Measurements from ENCODE around the gene TRIM44. TPM values are rescaled to one million over a fixed set of nuclear protein-coding genes. Genes with fewer than 3 reads are reported as not detected.
"Not testable (repeated sequence)": the region's sequence is repeated elsewhere in the genome, so short reads cannot be mapped to it uniquely, and the experiment has no call there.

The TRIM44 gene
- total RNA-seq, 1 donor from 2014 or later, result 6.1 TPM

- Histone ChIP-seq H3K27ac (no peak overlapping the region), H3K27me3 (no peaks in the 10 kb centered on the region), H3K4me1 (no peaks in the 10 kb centered on the region), H3K4me3 (no peak overlapping the region), H3K9me3 (no peaks in the 10 kb centered on the region), H3K36me3 (no peaks in the 10 kb centered on the region)
- TF ChIP-seq, protein P1, sequence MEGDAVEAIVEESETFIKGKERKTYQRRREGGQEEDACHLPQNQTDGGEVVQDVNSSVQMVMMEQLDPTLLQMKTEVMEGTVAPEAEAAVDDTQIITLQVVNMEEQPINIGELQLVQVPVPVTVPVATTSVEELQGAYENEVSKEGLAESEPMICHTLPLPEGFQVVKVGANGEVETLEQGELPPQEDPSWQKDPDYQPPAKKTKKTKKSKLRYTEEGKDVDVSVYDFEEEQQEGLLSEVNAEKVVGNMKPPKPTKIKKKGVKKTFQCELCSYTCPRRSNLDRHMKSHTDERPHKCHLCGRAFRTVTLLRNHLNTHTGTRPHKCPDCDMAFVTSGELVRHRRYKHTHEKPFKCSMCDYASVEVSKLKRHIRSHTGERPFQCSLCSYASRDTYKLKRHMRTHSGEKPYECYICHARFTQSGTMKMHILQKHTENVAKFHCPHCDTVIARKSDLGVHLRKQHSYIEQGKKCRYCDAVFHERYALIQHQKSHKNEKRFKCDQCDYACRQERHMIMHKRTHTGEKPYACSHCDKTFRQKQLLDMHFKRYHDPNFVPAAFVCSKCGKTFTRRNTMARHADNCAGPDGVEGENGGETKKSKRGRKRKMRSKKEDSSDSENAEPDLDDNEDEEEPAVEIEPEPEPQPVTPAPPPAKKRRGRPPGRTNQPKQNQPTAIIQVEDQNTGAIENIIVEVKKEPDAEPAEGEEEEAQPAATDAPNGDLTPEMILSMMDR (IDR thresholded peaks at IDR 0.05), result no peak
- no peak for DNase-seq (ENCODE audit: low spot score in 2 of 2)
- intact Hi-C loops (cut with DNase I), result no loop called here
Observed at GRCh38 chr11:35650006-35650405, 12.6 kb upstream of the TRIM44 start.

GRCh38 chr11:35650467-35650866, 12.1 kb upstream of the TRIM44 start:
- no peaks in the 10 kb centered on the region for H3K4me1 ChIP-seq
- no peak for DNase-seq (ENCODE audit: low spot score in 2 of 2)
- H3K27me3 ChIP-seq, result no peaks in the 10 kb centered on the region
- no peaks in the 10 kb centered on the region for H3K9me3 ChIP-seq
- intact Hi-C loops (cut with DNase I), result no loop called here
- TF ChIP-seq, protein P1 (IDR thresholded peaks at IDR 0.05), result no peak
- no peak overlapping the region for H3K27ac ChIP-seq
- H3K4me3 ChIP-seq, result no peak overlapping the region
- no peaks in the 10 kb centered on the region for H3K36me3 ChIP-seq

DNA sequence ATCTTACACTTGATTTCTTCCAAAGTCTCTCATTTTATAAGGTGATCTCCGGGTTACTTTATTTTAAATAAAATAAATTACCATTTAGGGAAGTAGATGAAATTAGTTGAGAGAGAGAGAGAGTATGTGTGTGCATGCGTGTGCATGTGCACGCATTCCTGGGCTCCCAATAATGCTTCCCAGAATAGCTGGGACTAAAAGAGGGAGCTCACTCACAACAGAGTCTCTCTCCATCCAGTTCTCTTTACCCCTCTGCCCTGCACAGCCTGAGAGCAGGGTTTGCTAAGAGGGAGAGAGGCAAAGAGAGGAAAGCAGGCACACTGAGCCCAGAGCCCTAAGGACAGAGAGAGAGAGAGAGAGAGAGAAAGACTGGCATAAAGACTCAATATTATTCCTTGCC, 11.3 kb upstream of the TRIM44 start:
- H3K27ac ChIP-seq, result no peak overlapping the region
- DNase-seq (ENCODE audit: low spot score in 2 of 2), result no peak
- H3K4me3 ChIP-seq, result no peak overlapping the region
- TF ChIP-seq, protein P1 (IDR thresholded peaks at IDR 0.05), result no peak
- no peaks in the 10 kb centered on the region for H3K36me3 ChIP-seq
- no peaks in the 10 kb centered on the region for H3K9me3 ChIP-seq
- H3K27me3 ChIP-seq, result no peaks in the 10 kb centered on the region
- H3K4me1 ChIP-seq, result no peaks in the 10 kb centered on the region
- intact Hi-C loops (cut with DNase I), result no loop called here

DNA sequence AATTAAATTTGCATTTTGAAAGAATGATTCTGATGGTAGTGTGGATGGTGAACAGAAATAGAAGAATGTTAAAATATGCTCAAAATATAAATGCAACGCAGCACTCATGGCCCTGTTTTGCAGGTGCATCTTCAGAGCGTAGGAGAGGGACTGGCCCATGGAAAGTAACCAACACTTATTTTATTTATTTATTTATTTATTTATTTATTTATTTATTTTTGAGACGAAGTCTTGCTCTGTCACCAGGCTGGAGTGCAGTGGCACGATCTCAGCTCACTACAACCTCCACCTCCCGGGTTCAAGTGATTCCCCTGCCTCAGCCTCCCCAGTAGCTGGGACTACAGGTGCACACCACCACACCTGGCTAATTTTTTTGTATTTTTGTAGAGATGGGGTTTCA, 9.8 kb upstream of the TRIM44 start:
- DNase-seq (ENCODE audit: low spot score in 2 of 2), result not testable (repeated sequence)

GRCh38 chr11:35654711-35655110, 7.9 kb upstream of the TRIM44 start:
- Histone ChIP-seq H3K4me1 (no peaks in the 10 kb centered on the region), H3K4me3 (no peak overlapping the region), H3K36me3 (no peaks in the 10 kb centered on the region), H3K27me3 (no peaks in the 10 kb centered on the region), H3K9me3 (no peaks in the 10 kb centered on the region), H3K27ac (no peak overlapping the region)
- TF ChIP-seq, protein P1 (IDR thresholded peaks at IDR 0.05), result no peak
- DNase-seq (ENCODE audit: low spot score in 2 of 2), result no peak
- intact Hi-C loops (cut with DNase I), result no loop called here

More for the DNA sequence above, 9.8 kb upstream of the TRIM44 start:
- intact Hi-C loops (cut with DNase I); H3K4me3 ChIP-seq; H3K9me3 ChIP-seq; H3K36me3 ChIP-seq; H3K27me3 ChIP-seq; H3K27ac ChIP-seq; H3K4me1 ChIP-seq: not testable (repeated sequence)

DNA sequence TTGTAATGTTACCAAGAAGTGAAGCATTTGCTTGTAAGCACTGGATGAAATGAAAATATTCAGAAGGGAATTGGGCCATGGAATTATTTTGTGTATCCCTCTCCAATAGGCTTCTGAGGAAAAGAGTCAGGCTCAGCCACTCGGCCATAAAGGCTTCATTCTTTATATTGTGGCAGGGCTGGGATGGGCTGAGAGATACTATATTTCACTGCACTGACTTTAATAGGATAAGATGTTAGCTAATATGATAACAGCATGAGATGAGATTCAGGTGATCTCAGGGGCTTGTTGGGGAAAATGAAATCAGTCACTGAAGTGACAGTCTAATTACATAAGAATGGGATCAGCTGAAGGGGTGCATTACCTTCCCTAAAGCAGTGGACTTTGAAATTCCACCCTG, 7.3 kb upstream of the TRIM44 start:
- no peaks in the 10 kb centered on the region for H3K9me3 ChIP-seq
- H3K36me3 ChIP-seq, result no peaks in the 10 kb centered on the region
- H3K27ac ChIP-seq, result no peak overlapping the region
- intact Hi-C loops (cut with DNase I), result no loop called here
- no peaks in the 10 kb centered on the region for H3K27me3 ChIP-seq
- TF ChIP-seq, protein P1 (IDR thresholded peaks at IDR 0.05), result no peak
- no peak overlapping the region for H3K4me3 ChIP-seq
- DNase-seq (ENCODE audit: low spot score in 2 of 2), result no peak
- no peaks in the 10 kb centered on the region for H3K4me1 ChIP-seq
